KG1 (cell line): ENCODE measurements around the gene PCDHGA1.

ENCODE experiments used
- DNase-seq: peaks from one replicate; lab custom pipeline; 2025; lab: John Stamatoyannopoulos, UW

Gene PCDHGA1

DNA sequence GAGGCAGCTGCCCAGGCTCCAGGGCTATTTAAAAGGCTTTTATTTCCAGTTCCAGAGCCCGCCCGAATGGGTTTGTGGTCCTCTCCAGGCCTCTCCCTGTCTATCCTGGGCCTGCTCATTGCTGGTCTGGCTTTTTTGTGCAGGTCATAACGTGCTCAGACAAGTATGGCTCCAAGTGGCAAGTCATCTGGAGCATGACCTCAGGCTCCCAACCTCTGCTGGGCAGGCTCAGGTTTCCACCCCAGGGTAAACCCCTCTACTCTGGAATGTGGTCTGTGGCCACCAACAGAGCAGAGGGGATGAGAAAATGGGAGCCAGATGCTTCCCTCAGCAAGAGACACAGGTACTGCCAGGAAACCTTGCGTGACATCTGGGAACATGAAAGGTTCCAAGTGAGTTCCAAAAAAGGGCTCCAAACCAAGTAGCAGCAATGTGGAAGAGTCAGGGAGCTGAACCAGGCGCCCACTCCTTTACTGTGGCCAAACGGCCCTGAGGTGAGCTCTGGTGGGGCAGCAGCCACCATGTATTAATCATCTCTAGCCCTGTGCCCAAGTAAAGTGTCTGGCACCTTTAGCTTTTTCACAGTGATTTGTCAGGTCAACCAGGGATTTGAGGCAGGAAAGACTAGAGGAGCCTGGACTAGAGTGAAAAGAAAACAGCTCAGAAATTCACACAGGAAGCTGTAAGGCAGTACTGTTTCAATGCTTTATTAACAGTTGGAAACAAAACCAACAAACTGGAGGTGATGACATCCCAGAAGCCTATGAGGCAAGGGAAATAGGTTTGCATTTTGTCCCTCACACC lies 184.2 kb downstream of the PCDHGA1 start:
- no peak for DNase-seq

DNA sequence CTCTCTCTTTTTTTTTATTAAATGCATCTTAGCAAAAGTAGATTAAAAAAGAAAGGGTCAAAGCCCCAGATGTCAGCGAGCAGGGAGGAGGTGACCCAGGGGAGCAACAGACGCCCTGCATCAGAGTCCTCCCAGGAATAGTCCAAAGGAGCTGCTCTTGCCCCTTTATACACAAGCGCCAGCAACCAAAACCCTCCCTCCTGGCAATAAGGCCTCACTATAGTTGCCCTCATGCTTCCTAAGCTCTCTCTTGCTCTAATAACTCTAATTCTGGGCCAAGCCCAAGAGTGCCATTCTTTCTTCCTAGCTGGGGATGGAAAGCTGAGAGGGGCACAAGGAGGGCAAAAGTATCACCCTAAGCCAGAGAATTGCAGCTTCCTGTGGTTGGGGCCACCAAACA lies 184.8 kb downstream of the PCDHGA1 start:
- DNase-seq, result no peak

DNA sequence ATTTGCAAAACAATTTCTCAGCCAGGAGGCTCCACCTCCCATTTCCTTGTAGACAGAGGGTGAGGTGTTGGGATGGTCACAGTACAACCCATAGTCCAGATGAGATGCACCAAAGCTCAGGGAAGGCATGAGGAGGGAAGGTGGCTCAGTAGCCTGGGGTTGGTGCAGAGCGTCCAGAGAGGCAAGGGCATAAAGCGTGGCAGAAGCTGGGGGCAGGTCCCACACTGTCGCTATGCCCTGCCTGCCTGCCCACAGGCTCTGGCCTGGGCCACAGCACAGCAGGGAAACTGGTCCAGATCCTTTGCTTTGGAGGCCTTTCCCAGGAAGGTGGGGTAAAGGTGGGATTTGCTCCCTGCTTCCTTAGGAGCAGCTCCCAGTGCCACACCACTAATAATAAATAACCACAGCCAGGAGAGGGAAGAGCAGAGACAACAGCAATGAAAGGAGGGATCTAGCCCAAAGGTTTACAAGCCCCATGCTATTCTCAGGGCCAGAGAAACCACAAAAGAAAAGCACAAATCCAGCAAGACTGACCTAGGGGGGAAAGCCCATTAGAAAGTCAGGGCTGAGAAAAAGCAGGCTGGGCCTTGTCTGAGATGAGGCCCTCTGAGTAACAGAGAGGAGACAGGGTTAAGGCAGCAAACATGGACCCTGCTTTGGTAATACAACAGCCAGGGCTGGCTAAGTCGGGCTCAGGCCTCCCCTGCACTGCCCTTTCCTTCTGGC lies 185.8 kb downstream of the PCDHGA1 start:
- no peak for DNase-seq

DNA sequence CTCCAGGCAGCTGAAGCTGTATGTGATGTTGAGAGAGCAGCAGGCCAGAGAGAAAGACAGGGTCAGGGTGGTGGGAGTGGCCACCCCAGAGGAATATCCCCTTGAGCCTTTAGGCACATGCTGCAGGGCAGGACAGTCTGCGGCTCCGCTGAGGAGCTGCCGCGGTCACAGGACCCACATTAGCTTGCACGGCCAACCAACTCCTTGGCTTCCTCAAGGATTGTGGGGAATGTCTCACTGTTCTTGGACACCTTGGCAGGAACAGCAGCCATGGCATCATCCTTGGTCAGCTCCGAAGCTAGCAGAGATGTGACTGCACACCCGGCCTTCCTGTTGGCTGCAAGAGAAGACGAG lies 186.3 kb downstream of the PCDHGA1 start:
- no peak for DNase-seq

DNA sequence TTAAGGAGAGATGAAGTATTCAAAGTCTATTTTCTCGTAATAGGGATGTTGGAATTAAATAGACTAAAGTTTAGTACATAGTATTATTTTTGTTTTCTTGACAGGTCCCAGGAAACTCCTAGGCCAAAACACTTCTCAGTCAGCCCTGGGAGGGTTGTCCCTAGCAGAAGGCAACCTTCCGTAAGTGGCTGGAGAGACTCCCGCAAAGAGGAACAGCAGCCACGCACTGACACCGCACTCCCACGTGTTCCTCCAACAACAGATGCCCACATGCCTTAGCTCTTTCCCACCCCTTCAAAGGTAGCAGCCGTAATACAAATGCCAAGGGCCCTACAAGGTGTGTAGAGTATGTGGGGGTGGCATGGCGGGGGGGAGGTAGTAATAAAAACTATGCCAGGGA lies 187.0 kb downstream of the PCDHGA1 start:
- DNase-seq, result no peak

DNA sequence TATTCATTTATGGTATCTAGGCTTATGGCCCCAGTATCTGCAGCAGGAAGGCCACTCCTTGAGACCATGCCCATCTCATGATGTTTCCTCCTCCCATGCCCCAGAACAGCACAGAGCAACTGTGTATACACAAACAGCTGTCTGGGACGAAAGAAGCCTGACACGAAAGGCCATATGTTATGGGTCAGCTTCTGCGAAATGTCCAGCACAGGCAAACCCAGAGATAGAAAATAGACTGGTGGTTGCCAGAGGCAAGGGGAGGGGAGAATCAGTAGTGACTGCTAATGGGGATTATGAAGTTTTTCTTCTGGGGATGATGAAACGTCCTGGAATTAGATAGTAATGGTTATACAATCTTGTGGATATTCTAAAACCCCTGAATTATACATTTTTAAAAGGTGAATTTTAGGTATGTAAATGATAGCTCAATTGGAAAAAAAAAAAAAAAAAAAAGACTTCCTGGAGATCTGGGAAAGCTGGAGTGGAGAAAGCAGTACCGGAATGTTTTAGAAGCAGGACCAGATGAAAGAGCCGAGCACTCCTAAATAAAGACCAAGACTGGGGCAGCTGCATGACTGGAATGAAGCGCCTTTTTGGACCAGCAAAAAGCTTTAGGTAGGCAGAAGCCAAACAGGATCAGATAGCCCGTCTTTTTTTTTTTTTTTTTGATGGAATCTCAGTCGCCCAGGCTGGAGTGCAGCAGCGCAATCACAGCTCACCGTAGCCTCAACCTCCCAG lies 187.7 kb downstream of the PCDHGA1 start:
- no peak for DNase-seq

DNA sequence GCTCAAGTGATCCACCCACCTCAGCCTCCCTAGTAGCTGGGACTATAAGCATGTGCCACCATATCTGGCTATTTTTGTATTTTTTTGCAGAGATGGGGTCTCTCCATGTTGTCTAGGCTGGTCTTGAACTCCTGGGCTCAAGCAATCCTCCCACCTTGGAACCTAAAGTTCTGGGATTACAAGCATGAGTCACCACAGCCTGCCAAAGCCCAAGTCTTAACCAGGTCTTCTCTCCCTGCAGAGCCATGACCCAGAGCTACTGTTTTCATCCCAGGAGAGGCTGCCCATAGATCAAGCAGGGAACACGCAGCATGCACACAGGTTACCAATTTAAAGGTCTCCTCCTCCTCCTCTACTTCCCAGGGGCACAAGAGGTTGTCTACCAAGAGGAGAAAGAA lies 188.3 kb downstream of the PCDHGA1 start:
- DNase-seq, result no peak

DNA sequence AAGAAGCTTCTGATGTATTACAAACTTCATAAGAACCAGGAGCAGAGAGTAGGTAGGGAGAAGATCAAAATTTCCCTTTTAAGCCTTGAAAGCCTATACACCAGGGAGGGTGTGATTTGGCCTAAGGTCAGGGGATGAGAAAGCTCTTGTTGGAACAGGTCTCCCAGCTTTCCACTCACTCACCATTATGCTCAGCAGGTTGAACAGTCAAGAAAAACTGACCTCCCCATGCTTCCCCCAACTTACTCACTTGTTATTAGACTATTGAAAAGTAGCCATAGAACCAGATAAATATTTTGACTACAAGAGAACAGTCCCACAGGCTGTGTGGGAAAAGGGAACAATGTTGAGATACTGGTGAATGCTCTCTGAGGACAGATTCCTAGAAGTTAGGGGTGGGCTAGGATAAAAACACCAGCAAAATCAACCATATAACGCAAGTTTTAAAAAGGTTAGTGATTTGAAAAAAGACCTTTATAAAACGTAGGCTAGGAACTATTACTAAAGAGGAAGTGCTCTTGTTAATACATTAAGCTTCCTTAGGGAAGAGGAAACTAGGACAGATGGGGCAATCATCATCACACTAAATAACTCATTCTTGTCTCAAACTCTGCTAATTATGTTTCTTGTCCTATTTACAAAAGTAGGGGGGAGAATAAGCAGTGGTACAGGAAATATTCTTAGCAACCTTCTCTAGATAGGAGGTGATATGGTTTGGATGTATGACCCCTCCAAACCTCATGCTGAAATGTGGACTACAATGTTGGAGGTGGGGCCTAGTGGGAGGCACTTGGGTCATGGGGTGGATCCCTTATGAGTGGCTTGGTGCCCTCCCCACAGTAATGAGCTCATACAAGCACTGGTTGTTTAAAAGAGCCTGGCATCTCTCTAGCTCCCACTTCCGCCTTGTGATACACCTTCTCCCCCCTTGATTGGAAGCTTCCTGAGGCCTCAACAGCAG lies 189.6 kb downstream of the PCDHGA1 start:
- no peak for DNase-seq

DNA sequence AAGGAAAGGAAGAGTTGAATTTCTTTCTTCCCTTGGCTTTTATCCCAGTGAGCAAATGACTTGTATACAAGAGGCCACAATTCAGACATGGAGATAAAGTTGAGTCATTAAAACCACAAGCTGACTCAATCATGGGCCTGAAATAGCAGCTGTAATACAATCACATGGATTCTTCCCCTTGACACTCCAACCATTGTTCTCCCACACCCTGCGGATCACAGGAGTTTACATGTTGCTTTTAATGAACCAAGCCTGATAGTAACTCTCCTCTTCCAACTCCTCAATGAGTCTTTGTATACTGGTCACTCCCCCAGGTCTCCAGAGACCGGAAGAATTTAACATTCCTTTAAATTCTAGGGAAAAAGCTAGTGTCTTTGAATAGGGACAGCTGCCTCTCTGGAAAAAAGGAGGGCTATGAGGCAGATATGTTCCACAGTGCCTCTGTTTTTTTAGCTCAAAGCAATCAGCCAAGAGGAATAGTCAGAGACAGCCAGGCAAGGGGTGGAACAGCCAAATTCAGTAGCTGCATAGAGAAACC lies 191.0 kb downstream of the PCDHGA1 start:
- no peak for DNase-seq

DNA sequence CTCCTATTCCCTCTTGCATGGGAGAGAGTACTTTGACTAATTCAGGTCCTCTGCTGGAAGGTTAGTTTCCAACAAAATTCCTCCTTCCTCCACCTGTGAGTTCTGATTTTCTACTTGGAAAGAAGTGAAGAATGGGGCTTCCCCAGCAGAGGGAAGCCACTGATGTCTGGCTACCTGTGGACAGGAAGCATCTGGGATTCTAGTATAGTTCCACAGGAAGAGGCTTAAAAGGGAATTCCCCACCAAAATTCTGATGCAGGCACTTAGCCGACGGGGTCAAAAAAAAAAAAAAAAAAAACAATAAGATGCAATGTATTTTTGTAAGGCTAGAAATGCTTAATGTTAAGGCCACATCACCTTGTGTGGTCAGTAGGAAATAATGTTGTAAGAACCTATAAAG lies 192.0 kb downstream of the PCDHGA1 start:
- no peak for DNase-seq

DNA sequence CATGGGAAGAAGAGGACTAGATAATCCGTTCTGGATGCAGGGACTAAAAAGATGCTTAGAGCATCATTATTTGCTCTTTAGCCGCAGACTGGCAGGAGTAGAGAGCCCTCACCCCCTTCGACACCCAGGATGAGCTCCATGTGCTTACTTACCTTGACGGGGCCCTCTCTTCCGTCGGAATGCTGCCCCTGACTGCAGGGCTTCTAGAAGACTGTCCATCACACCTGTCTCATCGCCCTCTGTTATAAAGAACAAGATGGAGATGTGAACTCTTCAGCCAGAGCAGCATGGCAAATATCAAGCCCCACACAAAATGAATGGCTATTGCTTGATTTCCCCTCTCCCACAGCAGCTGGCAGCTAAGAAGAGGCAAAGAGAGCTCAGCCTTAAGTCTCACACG lies 193.7 kb downstream of the PCDHGA1 start:
- DNase-seq, result no peak

DNA sequence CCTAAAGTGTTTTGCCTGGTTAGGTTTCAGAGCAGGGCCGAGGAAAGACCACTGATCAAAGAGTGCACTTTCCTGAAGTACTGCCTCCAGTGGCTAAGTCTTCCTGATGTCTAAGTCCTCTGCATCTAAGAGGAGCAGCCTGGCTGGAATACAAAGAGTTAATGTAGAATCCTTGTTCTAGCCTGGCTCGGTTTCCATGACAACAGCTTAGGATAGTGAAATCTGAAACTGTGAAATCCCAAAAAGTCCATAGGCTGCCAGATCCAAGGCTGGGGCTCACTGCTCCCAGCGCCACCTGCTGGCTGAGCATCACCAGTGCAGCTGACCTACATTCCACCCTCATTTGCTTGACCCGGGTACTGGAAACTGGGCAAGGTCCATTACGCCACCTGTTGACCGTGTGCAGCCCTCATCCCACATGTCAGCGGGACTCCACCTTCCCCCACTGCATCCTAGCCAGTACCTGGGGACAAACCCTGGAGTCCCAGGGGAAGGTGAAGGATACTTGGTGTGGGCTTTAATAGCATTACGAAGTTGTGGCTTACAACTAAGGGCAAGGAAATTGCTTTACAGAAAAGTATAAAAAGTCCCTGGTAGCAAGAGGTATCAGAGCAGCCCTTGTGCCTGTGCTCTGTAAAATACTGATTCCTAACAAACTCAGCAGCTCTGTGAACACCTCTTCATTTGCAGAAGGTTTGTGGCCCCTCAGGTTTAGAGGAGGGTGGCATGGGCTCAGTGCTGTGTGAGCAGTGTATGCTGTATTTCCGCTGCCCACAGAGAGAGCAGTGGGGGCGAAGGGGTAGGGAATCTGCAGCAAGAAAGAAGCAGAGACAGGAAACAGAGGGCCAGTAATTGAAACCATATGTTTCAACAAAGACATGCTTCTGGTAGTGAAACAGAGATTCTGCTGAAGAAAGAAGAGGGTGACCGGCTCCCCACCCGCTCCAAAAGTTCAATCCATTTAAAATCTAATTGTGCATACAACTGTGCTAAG lies 194.6 kb downstream of the PCDHGA1 start:
- DNase-seq, result no peak

DNA sequence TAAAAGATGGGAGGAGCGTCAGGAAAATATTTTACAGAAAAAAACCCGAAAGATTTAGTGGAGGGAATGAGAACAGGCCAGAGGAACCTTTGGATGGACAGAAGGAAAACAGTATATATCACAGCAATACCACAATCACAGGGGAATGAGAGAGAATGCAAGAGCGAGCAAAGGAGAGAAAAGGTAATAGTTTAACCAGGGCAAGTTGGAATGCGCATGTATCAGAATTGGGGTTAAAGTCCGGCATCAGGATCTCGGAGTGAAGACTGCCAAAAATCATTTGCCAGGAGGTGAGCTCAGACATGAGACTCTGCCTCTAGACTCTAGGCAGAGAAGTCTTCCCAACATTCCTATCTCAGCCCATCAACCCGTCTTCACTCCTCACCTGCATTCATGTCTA lies 195.3 kb downstream of the PCDHGA1 start:
- DNase-seq, result no peak

DNA sequence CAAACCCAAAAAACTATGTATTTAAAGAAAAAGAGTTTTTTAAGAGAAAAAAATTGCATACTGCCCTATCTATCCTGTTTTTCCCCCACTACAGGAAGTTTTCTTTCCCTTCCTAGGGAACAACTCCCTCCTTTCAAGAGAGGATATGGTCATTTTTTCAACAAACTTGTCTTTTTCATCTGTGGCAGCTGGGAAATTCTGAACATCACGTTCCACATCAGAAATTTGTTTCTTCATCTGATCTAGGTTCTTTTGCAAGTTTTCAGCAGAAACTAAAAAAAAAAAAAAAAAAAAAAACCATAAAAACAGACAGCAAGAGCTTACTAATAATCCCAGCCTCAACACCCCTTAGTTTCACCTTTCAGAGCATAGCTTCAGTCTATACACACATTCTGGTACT lies 197.1 kb downstream of the PCDHGA1 start:
- no peak for DNase-seq

DNA sequence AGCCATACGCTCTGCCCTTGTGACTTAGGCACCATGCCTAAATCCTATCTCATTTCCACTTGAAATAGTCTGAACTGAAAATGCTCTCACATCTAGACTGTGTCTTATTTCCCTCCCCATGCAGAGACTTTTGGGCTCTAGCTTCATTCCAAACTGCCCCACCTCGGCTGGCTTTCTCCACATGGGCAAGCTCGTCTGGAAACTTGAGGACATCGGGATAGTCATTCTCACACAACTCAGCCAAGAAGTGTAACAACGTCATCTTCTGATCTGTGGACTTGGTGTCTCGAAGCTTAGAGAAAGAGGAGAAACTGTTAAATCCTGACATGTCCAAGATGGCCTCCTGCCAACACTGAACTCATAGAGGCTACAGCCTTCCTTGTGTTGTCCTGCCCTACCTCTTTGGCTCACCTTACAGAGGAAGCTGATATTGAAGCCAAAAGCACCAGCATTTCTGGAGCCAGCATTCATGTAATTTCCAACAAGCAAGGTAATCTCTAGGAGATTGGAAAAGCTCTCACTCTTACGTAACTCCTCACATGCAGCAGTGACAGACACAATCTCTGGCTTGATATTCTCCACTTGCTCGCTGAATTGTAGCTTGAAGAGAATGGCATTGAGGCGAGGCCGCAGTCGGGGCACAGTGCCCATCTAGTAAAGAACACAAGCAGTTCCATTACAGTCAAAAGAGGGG lies 198.1 kb downstream of the PCDHGA1 start:
- DNase-seq, result no peak

DNA sequence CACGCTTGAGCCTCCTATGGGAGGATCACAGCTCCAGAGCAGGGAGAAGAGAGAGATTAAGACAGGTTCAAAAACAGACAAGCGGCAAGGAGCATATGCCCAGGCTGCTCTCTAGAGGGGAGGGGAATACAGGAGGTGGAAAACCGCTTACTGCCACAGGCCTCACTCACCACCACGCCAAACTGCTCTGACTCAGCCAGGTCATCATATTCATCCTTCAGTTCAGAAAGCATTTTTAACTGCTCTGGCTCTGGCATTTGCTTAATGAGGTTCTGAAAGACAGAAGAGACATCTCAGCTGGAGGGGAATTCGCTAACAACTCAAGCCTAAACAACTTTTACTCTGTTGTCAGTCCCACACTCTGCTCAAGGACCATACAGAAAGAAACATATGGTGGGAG lies 198.7 kb downstream of the PCDHGA1 start:
- DNase-seq, result no peak

DNA sequence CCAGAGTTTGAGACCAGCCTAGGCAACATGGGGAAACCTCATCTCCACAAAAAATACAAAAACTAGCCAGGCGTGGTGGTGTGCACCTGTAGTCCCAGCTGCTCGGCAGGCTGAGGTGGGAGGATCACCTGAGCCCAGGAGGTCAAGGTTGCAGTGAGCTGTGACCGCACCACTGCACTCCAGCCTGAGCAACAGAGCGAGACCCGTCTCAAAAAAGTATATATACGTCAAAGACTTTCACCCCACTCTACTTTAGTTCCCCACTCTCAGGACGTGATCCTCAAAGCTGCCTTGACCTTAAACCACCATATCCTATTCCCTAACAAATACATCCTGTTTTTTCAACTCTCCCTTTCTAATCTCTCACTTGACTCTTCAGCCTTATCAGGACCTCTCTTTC lies 199.6 kb downstream of the PCDHGA1 start:
- no peak for DNase-seq

DNA sequence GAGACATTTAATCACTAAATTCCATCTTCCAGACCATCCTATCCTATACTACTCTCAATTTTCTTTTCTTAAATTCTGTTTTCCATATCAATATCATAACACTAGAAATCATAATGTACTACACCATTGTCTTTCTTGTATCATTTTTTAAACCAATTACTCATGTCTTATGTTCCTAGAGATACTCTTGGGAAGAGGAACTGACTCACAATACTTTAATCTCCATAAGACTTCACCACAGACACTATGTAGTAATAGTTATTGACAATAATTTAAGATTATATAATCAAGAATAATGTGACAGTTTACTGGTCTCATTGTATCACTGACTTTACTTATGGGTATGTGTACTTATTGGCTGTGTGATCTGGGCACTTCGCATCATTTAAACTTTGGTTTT lies 202.4 kb downstream of the PCDHGA1 start:
- no peak for DNase-seq

DNA sequence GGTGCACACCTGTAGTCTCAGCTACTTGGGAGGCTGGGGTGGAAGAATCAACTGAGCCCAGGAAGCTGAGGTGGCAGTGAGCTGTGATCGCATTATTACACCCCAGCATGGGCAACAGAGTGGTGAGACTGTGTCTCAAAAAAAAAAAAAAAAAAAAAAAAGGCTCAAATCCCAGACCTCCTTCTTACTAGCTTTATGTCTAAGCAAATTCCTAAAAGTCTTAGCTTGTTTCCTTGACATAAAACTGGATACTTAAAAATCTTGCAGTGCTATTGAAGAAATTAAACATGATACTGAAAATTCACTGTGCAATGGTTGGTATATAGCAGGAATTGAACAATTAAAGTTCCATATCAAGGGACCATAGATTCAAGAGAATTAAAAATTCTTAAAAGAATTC lies 203.6 kb downstream of the PCDHGA1 start:
- DNase-seq, result no peak
